Endometrial microvascular endothelial cells (primary cell): ENCODE data around the gene ADCY9. TPM values are rescaled to one million over a fixed set of nuclear protein-coding genes. Genes with fewer than 3 reads are reported as not detected.
"Not testable (repeated sequence)": the region's sequence is repeated elsewhere in the genome, so short reads cannot be mapped to it uniquely, and the experiment has no call there.

ENCODE experiments used
- in situ Hi-C: cut with HindIII; loops from 2 replicates; pipeline ENCODE4 v1.10.0; 2017; ENCODE audit warnings: low sequenced_read_pairs, low pct_unique_long_range_greater_than_20kb; ENCODE audit errors: inconsistent ontology term
- total RNA-seq: library from RNA; depleted of rRNA; stranded (reverse); fragments of >200 nt; gene quantifications from one replicate; pipeline ENCODE4 v1.2.3, GENCODE V29; 2015; ENCODE audit errors: inconsistent ontology term

ADCY9 gene
- total RNA-seq, 1 donor from 2014 or later: 24.2 TPM

DNA sequence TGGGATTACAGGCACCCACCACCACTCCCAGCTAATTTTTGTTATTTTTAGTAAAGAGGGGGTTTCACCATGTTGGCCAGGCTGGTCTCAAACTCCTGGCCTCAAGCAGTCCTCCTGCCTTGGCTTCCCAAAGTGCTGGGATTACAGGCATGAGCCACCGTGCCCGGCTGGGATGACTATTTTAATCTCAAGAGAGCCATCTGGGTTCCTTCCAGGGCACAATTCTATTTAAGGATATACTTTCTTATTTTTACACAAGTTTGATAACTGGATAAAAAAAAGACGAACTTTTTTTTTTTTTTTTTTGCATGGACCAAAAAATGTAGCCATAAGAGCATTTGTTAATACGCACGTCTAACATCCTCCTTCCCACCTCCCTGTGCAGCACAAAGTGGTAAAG is 164.9 kb downstream of the ADCY9 start:
- in situ Hi-C loops: loop anchor here (25.0 kb wide), 1 partner anchor 136 kb away; no protein-coding TSS in a partner anchor

DNA sequence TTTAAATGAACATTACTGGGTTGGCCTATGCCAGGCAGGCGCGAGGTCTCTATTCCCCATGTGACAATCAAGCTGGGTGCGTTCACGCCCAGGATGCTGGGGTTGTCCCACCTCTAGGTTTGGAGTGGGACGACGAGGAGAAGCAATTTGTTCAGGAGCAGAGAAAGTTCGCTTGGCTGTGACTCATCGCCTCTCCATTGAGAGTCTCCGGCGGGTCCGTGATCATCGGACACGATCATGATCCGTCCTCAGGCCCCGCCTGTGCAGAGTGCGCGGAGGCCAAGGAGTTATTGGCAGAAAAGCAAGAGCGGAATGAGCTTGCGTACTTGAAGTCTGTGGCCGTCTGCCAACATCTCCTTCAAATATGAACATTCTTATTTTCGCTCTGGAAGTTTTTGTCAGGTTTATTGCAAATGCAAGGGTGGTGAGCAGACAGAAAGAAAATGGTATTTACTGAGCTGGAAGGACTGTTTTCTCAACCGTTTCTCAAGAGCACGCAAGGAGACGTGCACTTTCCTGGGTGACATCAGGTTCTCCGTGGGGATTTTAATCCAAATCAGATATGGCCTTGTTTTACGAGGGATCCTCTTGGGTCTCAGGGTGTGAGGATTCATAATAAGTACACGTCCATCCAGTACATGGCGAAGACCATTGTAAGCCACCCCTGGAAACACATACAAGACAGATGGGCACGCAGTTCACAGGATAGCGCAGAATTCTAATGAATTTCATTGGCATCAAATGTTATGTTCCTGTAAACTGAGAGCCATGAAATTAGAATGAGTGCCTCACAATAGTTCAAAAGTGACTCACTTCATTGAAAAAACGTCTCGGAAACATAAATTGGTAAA is 165.7 kb downstream of the ADCY9 start:
- in situ Hi-C loops: loop anchor here (25.0 kb wide), 1 partner anchor 137 kb away; no protein-coding TSS in a partner anchor

DNA sequence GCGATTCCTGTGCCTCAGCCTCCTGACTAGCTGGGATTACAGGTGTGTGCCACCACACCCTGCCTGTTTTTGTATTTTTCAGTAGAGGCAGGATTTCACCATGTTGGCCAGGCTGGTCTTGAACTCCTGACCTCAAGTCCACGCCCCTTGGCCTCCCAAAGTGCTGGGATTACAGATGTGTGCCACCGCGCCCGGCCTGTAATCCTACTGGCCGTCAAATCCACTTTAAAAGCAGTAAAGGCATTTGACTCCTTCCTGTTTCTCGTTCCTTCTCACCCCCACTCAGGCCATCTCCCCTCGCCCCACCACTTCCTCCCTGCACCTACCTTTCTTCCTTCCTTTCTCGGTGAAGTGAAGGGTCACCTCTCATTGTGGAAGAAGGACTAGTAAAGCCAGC is 166.3 kb downstream of the ADCY9 start:
- in situ Hi-C loops: loop anchor here (25.0 kb wide), 1 partner anchor 137 kb away; no protein-coding TSS in a partner anchor

- in situ Hi-C loops: no loop called here
Observed at GRCh38 chr16:3949287-3949686, 167.0 kb downstream of the ADCY9 start.

DNA sequence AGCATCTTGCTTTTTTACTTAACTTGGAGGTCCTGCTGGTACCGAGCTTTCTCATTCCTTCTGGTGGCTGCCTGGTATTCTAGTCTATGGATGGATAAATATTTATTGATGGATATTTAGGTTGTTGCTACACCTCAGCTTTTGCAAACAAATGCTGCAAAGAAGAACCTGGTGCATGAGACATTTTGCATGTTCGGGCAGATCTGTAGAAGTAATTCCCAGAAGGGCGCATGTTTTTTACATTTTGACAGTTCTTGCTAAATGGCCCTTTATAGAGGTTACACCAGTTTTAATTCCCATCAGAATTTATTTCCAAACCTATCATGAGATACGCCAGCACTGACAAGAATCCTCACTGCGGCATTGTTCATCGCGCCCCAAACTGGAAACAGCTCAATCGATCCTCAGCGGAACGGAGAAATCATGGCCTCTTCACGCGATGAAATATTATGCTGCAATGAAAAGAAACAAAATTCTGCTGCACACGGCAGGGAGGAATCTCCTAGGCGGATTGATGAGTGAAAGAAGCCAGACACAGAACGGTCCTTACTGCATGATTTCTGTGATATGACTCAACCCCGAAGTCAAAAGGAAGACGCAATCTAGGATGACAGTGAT is 167.8 kb downstream of the ADCY9 start:
- in situ Hi-C loops: no loop called here

DNA sequence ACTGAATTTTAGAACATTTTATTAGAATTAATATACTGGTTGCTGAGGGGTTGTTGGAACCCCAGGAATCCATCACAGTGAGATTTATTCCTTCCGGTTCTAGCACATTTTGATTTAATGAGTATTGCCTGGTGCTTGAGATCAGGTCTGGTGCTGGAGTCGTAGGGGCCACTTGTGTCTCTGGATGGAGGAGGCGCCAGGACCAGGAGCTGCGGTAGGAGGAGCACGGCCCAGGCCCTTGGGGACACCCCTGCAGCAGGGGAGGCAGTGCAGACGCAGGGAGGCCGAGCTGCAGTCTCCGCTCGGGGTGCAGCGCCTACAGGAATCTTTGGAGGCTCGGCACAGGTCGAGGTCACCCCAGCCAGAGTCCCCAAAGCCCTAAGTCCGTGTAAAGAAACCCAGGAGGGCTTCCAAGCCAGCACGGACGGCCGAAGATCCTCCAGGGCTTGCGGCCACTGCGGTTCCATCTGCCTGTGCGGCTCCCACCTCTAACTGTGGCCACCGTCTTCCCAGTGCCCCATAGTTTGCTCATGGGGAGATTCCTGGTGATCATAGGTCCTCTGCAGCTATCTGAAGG is 169.6 kb downstream of the ADCY9 start:
- in situ Hi-C loops: no loop called here

- in situ Hi-C loops: no loop called here
Observed at GRCh38 chr16:3945751-3946603, 170.3 kb downstream of the ADCY9 start.

DNA sequence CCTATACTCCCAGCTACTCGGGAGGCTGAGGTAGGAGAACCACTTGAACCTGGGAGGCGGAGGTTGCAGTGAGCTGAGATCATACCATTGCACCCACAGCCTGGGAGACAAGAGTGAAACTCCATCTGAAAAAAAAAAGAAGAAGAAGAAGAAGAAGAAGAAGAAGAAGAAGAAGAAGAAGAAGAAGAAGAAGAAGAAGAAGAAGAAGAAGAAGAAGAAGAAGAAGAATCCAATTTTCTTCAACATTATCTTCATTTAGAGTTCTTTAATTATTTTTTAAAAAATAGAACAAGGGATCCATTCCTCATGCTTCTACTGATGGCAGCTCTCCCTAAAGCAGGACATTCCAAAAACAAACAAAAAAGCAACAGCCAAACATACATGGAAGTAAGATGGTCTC is 171.8 kb downstream of the ADCY9 start:
- in situ Hi-C loops: not testable (repeated sequence)

- in situ Hi-C loops: not testable (repeated sequence)
Observed at GRCh38 chr16:3942146-3942545, 174.1 kb downstream of the ADCY9 start.

- in situ Hi-C loops: no loop called here
Observed at GRCh38 chr16:3938843-3939624, 177.2 kb downstream of the ADCY9 start.

GRCh38 chr16:3938471-3938842 is 177.8 kb downstream of the ADCY9 start:
- in situ Hi-C loops: no loop called here

DNA sequence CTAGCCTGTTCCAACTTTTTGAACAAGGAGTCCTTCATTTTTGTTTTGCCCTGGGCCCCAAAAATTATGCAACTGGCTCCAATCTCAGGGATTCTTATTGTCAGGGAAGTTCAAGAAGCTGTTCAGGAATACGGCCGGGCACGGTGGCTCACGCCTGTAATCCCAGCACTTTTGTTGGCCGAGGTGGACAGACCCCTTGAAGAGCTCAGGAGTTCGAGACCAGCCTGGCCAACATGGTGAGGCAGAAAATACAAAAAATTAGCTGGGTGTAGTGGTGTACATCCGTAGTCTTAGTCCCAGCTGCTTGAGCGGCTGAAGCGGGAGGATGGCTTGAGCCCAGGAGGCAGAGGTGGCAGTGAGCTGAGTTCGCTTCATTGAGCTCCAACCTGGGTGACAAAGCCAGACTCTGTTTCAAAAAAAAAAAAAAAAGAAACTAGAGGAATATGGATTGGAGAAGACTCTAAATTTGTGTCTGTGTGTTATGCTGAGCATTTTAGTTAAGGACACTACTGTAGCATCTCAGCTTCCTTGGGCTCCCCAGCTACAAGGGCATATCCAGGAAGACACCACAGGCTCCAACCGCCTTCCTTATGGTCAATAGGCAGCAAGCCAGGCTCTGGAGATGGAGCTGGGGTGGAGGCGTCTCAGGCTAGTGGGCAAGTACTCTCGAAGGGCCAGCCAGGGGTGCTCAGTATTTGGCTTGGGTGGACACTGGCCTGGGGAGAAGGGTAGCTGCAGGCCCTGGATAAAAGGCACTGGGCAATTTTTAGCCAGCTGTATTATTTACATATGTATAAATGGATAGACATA is 179.0 kb downstream of the ADCY9 start:
- in situ Hi-C loops: no loop called here

GRCh38 chr16:3935921-3936320 is 180.3 kb downstream of the ADCY9 start:
- in situ Hi-C loops: no loop called here

- in situ Hi-C loops: no loop called here
Observed at GRCh38 chr16:3934491-3935181, 181.6 kb downstream of the ADCY9 start.

DNA sequence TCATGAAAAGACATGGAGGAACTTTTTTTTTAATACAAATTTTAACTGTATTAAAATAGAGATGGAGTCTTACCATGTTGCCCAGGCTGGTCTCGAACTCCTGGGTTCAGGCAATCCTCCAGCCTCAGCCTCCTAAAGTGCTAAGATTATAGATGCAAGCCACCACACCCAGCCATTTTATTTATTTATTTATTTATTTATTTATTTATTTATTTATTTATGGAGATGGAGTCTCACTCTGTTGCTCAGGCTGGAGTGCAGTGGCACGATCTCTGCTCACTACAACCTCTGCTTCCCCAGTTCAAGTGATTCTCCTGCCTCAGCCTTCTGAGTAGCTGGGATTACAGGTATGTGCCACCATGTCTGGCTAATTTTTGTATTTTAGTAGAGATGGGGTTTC is 189.1 kb downstream of the ADCY9 start:
- in situ Hi-C loops: not testable (repeated sequence)

- in situ Hi-C loops: no loop called here
Observed at GRCh38 chr16:3924763-3925162, 191.5 kb downstream of the ADCY9 start.

GRCh38 chr16:3922241-3922640 is 194.0 kb downstream of the ADCY9 start:
- in situ Hi-C loops: no loop called here
